ENCODE results near the gene CALY.

DNA sequence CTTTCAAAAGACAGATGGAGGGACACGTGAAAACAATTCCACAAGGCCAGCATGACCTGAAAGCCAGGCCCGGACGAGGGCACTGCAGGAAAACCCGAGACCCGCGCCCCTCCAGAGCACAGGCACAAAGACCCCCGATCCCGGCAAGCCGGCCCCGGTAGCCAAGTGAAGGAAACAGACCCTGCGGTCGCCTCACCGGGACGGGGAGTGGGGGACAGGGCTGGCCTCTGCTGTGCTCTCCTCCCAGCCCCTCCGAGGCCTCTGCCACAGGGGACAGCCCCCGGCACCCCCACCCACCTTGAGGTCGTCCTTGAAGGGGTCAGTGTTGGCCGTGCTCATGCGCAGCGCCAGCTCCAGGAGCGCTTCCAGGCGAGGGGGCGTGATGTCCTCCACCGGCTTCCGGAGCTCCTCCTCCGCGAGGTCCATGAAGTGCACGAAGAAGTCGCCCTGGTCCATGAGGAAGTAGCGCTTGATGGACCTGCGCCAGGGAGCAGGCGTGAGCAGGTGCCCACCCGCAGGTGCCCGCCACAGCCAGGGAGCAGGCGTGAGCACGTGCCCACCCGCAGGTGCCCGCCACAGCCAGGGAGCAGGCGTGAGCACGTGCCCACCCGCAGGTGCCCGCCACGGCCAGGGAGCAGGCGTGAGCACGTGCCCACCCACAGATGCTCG is 48.7 kb downstream of the CALY start:
- no peak for TF ChIP-seq MAX (IDR thresholded peaks at IDR 0.05)
- TF ChIP-seq YY1 (IDR thresholded peaks at IDR 0.05; ENCODE audit: low read depth): no peak
- TF ChIP-seq REST (IDR thresholded peaks at IDR 0.05; ENCODE audit: low read depth): no peak
- no peak for TF ChIP-seq USF1 (IDR thresholded peaks at IDR 0.05)
- no peak for TF ChIP-seq TAF1 (IDR thresholded peaks at IDR 0.05; ENCODE audit: low read depth)
- no peak for TF ChIP-seq CREB1 (IDR thresholded peaks at IDR 0.05; ENCODE audit: low read depth)
- no peak for TF ChIP-seq EP300 (IDR thresholded peaks at IDR 0.05; ENCODE audit: borderline replicate concordance)
- TF ChIP-seq CEBPB (IDR thresholded peaks at IDR 0.05): no peak
